Stimulated activated CD4-positive, alpha-beta T cell treated with anti-CD3 and anti-CD28 coated beads, Interleukin-2, amount 100 ng/mL, for 4 hours (primary cell): Measurements from ENCODE around the gene AVPR1A.
"Not testable (repeated sequence)": the region's sequence is repeated elsewhere in the genome, so short reads cannot be mapped to it uniquely, and the experiment has no call there.

Source experiments
- DNase-seq: peaks from one replicate; pipeline ENCODE4 v3.0.0-alpha.2; 2020; ENCODE audit warnings: low read depth

AVPR1A gene

GRCh38 chr12:63150713-63151622 is at the start of gene AVPR1A:
Gene AVPR1A, minus strand, starts transcription at chr12:63151201. Its CDS starts 365 bp downstream, at chr12:63150836.
- DNase-seq, result no peak

- DNase-seq, result no peak
These were observed 45.2 kb upstream of the AVPR1A start for GRCh38 chr12:63196168-63196567.

GRCh38 chr12:63179224-63179623 is 28.2 kb upstream of the AVPR1A start:
- no peak for DNase-seq

GRCh38 chr12:63170321-63170720 is 19.3 kb upstream of the AVPR1A start:
- DNase-seq, result no peak

GRCh38 chr12:63167741-63168140 is 16.7 kb upstream of the AVPR1A start:
- not testable (repeated sequence) for DNase-seq

GRCh38 chr12:63164911-63165310 is 13.9 kb upstream of the AVPR1A start:
- DNase-seq, result no peak

DNA sequence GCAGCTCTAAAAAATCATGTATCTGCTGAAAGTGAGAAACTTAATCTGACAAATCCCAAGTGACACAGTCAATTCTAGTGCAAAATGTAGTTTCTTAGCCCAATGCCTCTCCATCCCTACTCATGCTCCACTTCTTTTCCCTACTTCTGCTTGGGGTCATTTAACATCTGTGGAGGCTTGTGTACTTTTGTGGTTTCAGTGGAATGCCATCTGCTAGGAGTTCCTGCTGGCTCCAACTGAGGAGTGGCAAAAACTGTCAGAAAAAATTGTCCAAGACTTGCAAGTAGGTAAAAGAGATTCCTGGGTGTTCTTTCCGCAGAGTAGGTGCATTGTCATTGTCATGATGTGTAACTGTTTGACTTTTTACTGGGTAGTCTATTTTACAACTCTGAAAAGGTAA is 12.5 kb upstream of the AVPR1A start:
- no peak for DNase-seq

GRCh38 chr12:63155375-63155774 is 4.4 kb upstream of the AVPR1A start:
- no peak for DNase-seq

DNA sequence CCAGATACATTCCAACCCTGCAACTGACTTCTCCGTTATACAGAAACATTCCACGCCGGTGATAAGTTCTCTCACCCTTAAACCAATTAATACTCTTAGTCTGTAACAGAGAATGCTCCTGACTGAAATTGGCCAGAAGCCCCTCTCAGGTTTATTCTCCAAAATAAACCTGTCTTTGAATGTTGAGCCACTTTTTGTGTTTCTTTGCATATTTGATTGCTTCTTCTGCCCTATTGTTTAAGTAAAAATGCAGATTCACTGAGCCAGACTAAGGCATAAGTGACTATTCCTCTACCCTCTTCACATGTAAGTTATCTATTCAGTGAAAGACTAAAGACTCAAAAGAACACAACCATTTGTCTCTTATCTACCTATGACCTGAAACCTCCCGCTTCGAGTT is 3.6 kb upstream of the AVPR1A start:
- no peak for DNase-seq

- DNase-seq, result no peak
These were observed 1.3 kb upstream of the AVPR1A start for GRCh38 chr12:63152321-63152700.

GRCh38 chr12:63151623-63152320 is 771 bp upstream of the AVPR1A start:
- DNase-seq, result no peak

DNA sequence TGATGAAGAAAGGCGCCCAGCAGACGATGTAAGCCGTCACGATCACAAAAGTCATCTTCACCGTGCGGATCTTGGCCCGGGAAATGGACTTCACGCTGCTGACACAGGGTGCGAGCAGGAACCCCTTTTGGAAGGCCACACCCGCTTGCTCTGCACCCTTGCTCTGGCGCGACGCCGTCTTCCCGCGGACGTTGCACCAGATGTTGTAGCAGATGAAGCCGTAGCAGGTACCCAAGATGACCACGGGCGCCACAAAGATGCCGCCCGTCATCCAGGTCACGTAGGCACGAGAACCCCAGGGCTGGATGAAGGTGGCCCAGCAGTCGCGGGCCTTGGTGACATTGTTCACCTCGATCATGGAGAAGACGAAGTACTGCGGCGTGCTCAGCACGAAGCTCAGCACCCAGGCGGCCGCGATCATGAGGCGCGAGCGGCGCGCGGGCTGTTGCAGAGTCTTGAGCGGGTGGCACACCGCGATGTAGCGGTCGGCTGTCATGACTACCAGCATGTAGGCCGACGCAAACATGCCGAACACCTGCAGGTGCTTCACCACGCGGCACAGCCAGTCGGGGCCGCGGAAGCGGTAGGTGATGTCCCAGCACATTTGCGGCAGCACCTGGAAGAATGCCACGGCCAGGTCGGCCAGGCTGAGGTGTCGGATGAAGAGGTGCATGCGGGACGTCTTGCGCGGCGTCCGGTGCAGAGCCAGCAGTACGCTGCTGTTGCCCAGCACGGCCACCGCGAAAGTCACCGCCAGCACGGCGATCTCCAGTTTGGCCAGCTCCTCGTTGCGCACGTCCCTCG is 890 bp downstream of the AVPR1A start:
- DNase-seq, result no peak

GRCh38 chr12:63144556-63144955 is 6.4 kb downstream of the AVPR1A start:
- DNase-seq, result no peak

- DNase-seq, result no peak
These were observed 12.5 kb downstream of the AVPR1A start for GRCh38 chr12:63138488-63138887.

- no peak for DNase-seq
These were observed 17.0 kb downstream of the AVPR1A start for GRCh38 chr12:63133981-63134380.

DNA sequence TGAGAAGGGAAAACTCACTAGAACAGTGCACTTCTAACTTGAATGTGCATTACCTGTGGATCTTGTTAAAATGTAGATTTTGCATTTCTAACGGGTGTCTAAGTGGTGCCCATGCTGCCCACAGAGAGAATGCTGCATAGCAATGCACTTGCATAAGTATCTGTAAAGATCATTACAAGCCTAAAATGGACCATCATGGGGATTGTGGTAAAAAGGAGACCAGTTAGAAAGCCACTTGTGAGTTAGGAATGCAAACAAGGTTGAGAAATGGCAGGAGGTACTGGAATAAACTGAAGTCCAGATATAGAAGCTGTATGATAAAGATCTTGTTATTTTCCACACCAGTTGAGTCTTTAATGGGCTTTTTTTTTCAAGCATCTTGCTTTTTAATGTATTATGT is 18.8 kb downstream of the AVPR1A start:
- no peak for DNase-seq

- DNase-seq, result no peak
These were observed 21.1 kb downstream of the AVPR1A start for GRCh38 chr12:63129927-63130326.

- no peak for DNase-seq
These were observed 26.2 kb downstream of the AVPR1A start for GRCh38 chr12:63124778-63125177.

DNA sequence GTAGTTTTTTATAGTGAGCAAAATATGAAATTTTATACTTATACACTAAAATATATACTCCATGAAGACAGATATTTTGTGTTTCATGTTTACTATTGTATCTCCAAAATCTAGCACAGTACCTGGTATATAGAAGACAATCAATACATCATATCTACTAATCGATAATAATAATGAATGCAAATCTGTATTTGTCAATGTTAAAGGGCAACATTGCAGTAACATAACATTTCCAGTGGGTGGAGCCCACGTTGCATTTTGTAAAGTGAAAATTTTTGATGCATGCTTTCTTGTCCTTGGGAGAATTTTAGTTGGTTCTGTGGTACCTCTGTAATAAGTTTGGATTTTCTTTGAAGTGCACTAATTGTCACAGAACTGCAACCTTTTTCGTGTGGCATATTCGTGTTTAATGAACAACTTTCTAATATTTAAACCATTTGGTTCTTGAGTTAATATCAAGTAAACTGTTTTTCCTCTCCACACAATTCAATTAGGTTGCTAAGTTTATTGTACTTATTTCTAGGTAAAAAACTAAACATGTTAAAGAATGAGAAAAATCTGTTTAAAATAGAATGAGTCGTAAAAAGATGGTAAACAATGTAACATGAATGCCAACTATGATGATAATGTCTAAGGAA is 47.4 kb downstream of the AVPR1A start:
- no peak for DNase-seq

GRCh38 chr12:63101920-63102319 is 49.1 kb downstream of the AVPR1A start:
- DNase-seq, result no peak

DNA sequence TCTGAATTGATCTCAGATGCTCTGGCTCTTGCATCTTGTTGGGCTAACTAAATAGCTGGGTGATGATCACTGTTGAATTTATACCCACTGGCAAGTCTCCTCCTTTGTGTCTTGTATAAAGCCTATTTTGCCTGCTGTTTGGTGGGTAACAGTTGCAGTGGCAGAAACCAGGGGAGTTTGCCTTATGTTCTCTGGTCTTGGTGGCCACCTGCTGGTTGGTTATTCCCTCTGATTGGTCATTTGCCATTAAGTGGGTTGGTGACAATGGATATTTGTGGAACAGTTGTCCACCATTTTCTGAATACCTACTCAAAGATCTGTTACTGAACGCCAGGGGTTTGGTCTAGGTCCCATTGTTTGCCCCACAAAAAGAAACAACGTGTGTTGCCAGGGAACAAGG is 52.1 kb downstream of the AVPR1A start:
- DNase-seq, result no peak

- no peak for DNase-seq
These were observed 55.5 kb downstream of the AVPR1A start for GRCh38 chr12:63095369-63095980.
